ENCODE data around the gene ELAVL3. TPM values are rescaled to one million over a fixed set of nuclear protein-coding genes. Genes with fewer than 3 reads are reported as not detected.

The ELAVL3 gene
- total RNA-seq, 2 donors from 2014 or later: 0.57 to 1.5 TPM

DNA sequence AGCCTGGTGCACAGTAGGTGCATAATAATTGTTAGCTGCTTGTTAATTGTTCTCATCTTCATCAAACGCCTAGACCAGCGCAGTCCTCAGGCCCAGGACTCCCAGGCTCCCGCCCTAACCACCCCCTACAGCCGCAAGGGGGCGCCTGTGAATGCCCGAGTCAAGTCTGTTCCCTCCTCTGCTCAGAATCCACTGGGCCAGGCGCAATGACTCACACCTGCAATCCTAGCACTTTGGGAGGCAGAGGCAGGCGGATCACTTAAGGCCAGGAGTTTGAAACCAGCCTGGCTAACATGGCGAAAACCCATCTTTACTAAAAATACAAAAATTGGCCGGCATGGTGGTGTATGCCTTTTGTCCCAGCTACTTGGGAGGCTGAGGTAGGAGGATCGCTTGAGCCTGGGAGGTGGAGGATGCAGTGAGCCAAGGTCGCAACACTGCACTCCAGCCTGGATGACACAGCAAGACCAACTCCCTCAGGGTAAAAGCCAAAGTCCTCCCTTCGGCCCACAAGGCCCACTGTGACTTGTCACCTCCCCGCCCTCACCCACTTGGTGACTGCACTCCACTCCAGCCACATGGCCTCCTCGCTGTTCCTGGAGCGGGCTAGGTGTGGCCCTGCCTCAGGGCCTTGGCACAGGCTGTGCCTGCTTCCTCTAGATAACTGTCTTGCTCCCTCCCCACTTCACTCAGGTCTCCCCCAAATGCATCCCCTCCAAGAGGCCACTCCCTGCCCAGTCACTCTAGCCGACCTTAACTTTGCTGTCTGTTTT, 15.7 kb upstream of the ELAVL3 start:
- no peak for TF ChIP-seq POLR2AphosphoS5 (IDR thresholded peaks at IDR 0.05)
- TF ChIP-seq, protein P1, sequence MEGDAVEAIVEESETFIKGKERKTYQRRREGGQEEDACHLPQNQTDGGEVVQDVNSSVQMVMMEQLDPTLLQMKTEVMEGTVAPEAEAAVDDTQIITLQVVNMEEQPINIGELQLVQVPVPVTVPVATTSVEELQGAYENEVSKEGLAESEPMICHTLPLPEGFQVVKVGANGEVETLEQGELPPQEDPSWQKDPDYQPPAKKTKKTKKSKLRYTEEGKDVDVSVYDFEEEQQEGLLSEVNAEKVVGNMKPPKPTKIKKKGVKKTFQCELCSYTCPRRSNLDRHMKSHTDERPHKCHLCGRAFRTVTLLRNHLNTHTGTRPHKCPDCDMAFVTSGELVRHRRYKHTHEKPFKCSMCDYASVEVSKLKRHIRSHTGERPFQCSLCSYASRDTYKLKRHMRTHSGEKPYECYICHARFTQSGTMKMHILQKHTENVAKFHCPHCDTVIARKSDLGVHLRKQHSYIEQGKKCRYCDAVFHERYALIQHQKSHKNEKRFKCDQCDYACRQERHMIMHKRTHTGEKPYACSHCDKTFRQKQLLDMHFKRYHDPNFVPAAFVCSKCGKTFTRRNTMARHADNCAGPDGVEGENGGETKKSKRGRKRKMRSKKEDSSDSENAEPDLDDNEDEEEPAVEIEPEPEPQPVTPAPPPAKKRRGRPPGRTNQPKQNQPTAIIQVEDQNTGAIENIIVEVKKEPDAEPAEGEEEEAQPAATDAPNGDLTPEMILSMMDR (IDR thresholded peaks at IDR 0.05): peak in 3 of 4 experiments; percentile 38 to 52 (median 44)
- H3K36me3 ChIP-seq: no peaks in the 10 kb centered on the region
- peak; percentile 21 for DNase-seq (ENCODE audit: low spot score)
- intact Hi-C loops (cut with DNase I): loop anchor here (5.0 kb wide), 1 partner anchor 91 kb away; no protein-coding TSS in a partner anchor
- H3K9me3 ChIP-seq: no peaks in the 10 kb centered on the region
- no peaks in the 10 kb centered on the region for H3K4me1 ChIP-seq (replicated peaks)
- WGBS: 71% methylated on average over 17 of the region's 17 CpGs
- H3K27ac ChIP-seq: no peak overlapping the region
- H3K27me3 ChIP-seq (replicated peaks; ENCODE audit: insufficient read depth): no peaks in the 10 kb centered on the region
- no peak overlapping the region for H3K4me3 ChIP-seq

DNA sequence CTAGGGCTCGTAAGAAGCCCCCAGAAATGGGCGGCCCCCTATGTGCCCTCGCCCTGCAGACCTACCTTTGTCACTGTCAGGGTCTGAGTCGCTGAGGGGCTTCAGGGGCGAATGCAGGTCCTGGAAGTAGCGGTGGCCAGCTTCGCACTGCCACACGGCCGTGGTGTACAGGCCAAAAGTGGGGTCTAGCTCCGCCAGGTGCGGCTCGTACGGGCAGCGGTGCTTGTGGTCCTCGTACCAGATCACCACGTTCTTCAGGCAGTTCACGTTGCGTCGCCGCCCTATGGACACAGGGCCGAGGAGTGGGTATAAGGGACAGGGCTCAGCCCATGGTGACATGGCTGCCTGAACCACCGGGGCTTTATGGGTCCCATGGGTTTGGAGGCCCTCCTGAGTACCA, 15.0 kb upstream of the ELAVL3 start:
- Histone ChIP-seq H3K9me3 (no peaks in the 10 kb centered on the region), H3K4me3 (no peak overlapping the region), H3K36me3 (no peaks in the 10 kb centered on the region), H3K4me1 (replicated peaks) (no peaks in the 10 kb centered on the region), H3K27ac (no peak overlapping the region), H3K27me3 (replicated peaks; ENCODE audit: insufficient read depth) (no peaks in the 10 kb centered on the region)
- TF ChIP-seq POLR2A (IDR thresholded peaks at IDR 0.05) (no peak), POLR2AphosphoS5 (IDR thresholded peaks at IDR 0.05) (no peak)
- TF ChIP-seq, protein P1 (IDR thresholded peaks at IDR 0.05): no peak
- no peak for DNase-seq (ENCODE audit: low spot score)
- WGBS: 95% methylated on average over 22 of the region's 22 CpGs
- intact Hi-C loops (cut with DNase I): loop anchor here (5.0 kb wide), 1 partner anchor 91 kb away; no protein-coding TSS in a partner anchor

DNA sequence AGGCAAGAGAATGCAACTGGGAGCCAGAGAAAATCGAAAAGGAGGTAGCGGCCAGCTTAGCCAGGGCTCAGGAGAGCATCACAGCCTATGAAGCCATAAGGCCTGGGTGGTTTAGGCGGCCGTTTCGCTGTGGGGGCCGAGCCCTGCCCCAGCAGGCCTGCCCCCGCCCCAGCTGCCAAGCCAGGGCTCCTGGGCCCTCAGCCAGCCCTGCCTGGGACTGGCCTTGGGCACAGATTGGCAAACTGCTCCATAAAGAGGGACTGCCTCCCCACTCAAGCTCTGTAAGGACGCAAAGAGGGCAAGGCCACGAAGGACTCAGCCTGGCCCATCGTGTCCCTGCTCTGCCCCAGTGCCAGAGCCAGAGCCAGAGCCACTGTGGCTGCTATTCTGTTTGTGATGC, 14.6 kb upstream of the ELAVL3 start:
- no peaks in the 10 kb centered on the region for H3K9me3 ChIP-seq
- no peaks in the 10 kb centered on the region for H3K36me3 ChIP-seq
- TF ChIP-seq, protein P1 (IDR thresholded peaks at IDR 0.05): no peak
- no peak for TF ChIP-seq POLR2A (IDR thresholded peaks at IDR 0.05)
- TF ChIP-seq POLR2AphosphoS5 (IDR thresholded peaks at IDR 0.05): no peak
- WGBS: 93% methylated on average over 10 of the region's 10 CpGs
- no peak overlapping the region for H3K4me3 ChIP-seq
- intact Hi-C loops (cut with DNase I): loop anchor here (5.0 kb wide), 1 partner anchor 92 kb away; no protein-coding TSS in a partner anchor
- H3K4me1 ChIP-seq (replicated peaks): no peaks in the 10 kb centered on the region
- no peaks in the 10 kb centered on the region for H3K27me3 ChIP-seq (replicated peaks; ENCODE audit: insufficient read depth)
- no peak overlapping the region for H3K27ac ChIP-seq
- no peak for DNase-seq (ENCODE audit: low spot score)

DNA sequence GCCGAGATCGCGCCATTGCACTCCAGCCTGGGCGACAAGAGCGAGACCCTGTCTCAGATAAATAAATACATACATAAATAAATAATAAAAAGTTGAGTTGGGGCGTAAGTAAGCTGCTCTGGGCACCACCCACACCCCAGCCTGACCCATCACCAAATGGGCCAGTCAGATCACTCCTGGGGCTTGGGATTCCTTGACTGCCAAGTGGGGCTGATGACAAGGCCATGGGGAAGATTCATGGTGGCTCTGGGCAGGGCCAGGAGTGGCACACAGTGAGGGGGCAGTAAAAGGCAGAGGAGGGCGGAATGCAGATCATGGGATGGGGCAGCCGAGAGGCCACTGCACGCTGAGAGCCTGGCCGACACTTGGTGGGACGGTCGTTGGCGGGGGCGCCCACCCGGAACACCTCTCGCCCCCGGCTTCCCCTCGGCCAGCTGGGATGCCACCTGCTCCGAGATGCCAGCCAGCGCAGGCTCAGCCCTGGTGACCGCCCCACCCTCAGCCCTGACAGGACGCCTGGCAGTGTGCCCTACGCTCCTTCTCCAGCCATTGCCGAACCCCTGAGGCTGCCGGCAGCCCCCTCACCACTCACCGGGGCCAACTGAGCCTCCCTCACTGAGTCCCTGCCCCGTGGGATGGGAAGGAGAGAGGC, 13.9 kb upstream of the ELAVL3 start:
- intact Hi-C loops (cut with DNase I): loop anchor here (5.0 kb wide), 1 partner anchor 93 kb away; no protein-coding TSS in a partner anchor
- H3K27ac ChIP-seq: no peak overlapping the region
- no peak for DNase-seq (ENCODE audit: low spot score)
- H3K27me3 ChIP-seq (replicated peaks; ENCODE audit: insufficient read depth): no peaks in the 10 kb centered on the region
- no peak overlapping the region for H3K4me3 ChIP-seq
- TF ChIP-seq, protein P1 (IDR thresholded peaks at IDR 0.05): no peak
- TF ChIP-seq POLR2AphosphoS5 (IDR thresholded peaks at IDR 0.05) (no peak), POLR2A (IDR thresholded peaks at IDR 0.05) (no peak)
- no peaks in the 10 kb centered on the region for H3K9me3 ChIP-seq
- WGBS: 85% methylated on average over 25 of the region's 27 CpGs
- H3K36me3 ChIP-seq: no peaks in the 10 kb centered on the region
- H3K4me1 ChIP-seq (replicated peaks): no peaks in the 10 kb centered on the region
